Raji (cell line): ENCODE measurements around the gene SH3BP5L.
A peak's percentile ranks its signal among the peaks of the same experiment; 100 is the strongest.

Experiments used
- POLR2A ChIP-seq: IDR thresholded peaks from 2 replicates; pipeline ENCODE4 v1.6.1; 2011; ENCODE audit warnings: low read depth, low read length, control low read depth; ENCODE audit not compliant: insufficient read depth

The SH3BP5L gene

DNA sequence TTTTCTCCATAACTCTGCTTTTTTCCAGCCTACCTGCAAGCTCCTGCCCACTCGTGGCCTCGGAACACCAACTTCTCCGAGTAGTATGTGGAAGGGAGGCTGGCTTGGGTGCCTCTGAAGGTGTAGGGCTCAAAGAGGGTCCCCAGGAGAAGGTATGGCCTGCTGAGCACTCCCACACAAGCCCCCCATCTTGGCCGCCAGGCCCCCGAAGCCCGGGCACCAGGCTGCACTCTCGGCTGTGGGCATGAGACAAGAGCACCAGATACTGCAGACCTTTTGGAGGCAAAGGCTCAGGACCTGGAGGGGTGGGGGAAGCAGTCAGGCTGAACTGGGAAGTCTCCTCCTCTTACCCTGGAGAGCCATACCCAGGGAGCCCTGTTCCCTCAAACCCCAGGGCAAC is 31.5 kb upstream of the SH3BP5L start:
- no peak for TF ChIP-seq POLR2A

DNA sequence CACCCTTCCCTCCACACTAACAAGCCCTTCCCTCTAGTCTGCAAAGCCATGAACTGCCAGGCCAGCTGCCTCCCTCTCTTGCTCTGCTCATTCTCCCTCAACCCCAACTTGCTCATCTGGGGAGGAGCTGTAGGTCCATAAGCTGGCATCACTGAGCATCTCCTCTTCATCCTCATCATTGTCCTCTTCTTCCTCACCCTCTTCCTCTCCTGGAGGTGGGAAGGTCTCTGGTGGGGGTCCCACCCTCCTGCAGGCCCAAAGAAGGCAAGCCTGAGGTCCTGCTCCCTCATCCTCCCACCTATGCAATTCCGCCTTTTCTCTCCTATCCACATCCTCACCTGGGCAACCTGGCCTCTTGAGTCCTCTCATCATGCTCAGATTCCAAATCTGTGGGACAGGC is 30.5 kb upstream of the SH3BP5L start:
- TF ChIP-seq POLR2A, result no peak

DNA sequence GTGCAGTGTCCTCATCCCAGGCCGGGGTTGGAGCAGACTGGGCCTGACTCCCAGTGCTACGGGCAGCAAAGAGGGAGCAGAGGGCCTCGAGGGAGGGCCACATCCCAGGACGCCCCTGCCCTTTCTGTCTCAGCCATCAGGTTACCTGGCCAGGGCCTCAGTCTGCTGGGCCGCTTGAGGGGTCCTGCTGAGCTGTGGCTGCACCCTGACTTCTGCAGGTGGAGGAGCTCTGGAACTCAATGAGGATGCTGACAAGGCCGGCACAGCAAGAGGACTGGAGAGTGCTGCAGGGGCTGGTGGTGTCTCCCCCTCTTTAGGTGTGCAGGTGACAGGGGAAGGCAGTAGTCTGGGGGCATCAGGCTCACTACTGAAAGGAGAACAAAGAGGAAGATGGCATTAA is 29.9 kb upstream of the SH3BP5L start:
- TF ChIP-seq POLR2A, result no peak

DNA sequence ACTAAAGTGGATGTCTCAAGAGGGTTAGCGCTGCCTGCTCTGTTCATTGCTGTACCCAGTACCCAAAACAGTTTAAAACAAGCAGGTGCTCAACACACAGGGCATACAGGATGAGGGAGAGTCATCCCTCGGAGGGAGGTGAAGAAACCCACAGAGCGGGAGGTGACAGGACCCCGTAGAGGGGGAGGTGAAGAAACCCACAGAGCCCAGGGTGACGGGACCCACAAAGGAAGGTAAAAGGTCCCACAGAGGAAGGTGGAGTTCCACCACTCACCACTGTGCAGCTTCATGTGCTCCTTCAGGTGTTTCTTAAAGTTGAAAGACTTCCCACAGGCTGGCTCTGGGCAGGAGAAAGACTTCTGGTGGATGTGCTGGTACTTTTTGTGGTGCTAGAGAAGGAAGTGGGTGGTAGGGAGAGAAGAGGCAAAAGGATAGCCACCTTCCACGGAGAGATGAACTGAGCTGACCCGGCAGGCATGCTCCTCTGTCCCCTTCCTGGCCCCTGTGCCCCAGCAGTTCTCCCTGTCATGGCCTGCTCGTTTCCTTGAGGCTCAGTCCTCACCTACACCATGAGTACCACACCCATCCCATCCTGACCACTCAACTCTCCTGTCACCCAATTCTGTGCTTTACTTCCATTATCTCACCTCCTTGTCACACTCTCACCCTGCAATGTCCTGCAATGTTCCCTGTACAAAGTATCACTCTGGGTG is 28.1 kb upstream of the SH3BP5L start:
- TF ChIP-seq POLR2A, result no peak

DNA sequence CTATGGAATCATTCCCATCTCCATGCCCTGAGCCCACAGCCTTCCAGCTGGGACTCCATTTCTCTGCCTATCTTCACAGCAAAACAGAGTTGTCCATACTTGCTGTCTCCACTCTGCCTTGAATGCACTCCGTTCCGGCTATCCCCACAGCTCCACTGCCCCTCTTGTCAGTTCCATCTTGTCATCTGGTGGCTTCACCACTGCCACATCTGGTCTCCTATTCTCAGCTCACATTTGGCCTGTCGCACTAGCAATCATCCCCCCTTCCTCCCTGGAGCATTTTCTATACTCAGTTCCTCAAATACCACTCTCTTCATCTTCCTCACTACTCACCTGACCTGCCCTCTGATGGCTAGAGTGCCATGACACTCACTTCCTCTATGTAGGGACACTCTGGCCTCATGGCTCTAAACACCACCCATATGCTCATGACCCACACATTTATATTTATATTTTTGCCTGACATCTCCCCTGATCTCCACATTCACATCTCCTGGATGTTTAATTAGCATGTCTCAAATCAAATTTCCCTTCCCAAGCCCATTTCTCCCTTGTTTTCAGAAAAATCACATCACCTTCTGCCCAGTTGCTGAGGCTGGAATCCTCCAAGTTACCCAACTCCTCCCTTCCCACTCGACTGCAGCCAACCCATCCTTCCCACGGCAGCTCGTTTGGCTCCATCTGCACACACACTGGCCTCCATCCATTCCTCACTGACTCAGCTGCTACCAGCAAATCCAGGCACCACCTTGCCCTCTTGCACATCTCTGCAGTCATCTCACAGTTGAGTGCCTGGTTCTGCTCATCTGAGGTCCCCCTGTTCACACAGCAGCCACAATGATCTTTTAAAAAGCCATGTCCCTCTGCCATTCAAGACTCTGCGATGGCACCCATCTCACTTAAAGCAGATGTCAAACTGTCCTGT is 27.0 kb upstream of the SH3BP5L start:
- TF ChIP-seq POLR2A, result 0 out of 2 replicates have a peak, but pooled peaks have one; percentile 4

DNA sequence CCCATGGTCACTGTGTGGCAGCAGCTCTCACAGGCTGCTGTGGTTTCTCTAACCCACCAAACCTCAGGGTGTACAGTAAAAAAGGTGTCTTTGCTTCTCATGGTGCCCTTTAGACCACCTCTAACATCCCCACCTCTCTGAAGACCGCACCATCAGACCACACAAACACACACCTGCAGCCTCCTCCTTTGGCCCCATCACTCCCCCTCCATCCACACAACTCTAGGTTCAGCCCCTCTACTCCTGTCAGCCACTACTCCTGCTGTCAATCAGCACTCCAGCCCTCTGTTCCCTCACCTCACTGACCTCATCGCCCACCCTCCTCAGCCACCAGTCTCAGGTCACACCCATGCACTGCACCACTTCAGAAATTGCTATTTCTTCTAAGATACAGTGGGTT is 25.7 kb upstream of the SH3BP5L start:
- no peak for TF ChIP-seq POLR2A

DNA sequence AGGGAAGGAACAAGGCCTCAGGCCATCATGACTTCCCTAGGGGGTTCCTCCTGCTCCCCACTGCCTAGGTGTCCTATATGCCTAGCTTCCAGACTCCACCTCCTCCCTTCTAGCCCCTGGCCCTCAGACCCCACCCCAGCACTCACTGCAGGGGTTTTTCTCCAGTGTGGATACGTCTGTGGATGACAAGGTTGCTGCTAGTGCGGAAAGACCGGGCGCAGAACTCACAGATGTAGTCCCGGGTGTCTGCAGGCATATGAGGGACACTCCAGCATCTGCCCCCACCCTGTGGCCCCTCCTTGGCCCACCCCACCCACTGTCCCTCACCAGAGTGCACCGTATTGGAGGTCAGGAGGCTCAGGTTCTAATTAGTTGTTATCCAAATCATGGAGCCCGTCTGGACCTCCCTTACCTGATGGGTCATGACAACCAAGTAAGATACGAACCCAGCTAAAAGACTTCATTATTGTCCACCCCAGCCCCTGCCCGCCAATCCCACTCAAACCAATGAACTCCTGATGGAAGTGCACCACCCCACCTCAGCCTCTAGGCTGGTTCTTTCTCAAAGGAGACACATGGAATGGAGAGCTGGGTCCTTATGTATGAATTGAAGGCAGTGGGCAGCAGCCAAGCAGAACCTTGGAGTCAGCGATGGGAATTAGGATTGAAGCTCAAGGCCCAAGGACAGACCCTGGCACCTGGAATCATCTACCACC is 25.0 kb upstream of the SH3BP5L start:
- TF ChIP-seq POLR2A, result no peak; the same call in 1 of the 2 replicates

DNA sequence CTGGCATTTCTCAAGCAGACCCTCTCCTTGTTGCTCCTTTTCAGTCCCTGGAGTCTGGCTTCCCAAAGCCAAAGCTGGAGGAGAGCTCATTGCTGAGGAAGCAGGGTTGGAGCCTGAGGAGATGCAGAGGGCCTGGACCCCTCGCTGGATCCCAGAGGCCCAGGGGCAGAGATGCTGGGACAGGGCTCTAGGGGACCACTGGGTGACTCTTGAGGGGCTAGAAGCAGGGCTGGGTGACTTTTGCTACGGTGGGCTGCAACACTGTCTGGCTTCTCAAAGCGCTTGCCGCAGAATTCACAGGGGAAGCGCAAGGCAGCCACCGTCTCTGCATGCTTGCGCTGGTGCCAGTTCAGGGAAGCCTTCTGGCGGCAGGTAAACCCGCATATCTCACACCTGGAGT is 24.4 kb upstream of the SH3BP5L start:
- no peak; the same call in 1 of the 2 replicates for TF ChIP-seq POLR2A

DNA sequence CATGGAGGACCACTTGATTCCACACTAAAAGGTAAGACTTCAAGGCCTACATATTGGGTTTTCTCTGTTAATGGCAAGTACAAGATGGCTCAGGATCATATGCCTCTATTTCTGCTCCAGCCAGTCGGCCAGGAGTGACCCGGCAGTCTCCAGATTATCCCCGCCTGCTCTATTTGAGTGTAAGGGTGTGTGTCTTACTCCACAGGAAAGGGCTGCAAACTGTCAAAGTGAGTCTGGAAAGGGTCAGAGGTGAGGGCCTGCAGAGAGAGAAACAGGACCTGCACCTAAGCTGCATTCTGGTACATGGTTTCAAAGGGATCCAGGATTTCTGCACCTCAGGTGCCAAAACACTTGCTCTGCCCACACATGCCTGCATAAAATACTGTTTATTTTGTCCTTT is 23.9 kb upstream of the SH3BP5L start:
- no peak for TF ChIP-seq POLR2A

DNA sequence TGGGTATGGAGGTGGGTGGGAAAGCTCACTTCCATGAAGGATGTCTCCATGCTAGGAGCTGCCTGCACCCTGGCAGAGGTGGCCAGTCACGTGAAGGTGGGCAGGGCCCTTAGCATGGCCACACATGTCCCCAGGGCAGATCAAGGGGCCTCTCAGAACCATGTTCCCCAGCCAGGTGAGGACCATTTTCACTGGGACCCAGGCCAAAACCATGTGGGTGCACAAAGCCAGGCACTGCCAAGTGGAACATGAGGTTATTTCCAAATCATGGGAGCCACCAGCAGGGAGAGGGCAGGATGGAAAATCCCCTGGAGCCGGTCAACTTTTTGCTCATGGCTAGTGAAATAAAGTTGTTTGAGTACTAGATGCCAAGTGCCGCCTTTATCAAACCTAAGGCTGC is 23.4 kb upstream of the SH3BP5L start:
- no peak for TF ChIP-seq POLR2A

DNA sequence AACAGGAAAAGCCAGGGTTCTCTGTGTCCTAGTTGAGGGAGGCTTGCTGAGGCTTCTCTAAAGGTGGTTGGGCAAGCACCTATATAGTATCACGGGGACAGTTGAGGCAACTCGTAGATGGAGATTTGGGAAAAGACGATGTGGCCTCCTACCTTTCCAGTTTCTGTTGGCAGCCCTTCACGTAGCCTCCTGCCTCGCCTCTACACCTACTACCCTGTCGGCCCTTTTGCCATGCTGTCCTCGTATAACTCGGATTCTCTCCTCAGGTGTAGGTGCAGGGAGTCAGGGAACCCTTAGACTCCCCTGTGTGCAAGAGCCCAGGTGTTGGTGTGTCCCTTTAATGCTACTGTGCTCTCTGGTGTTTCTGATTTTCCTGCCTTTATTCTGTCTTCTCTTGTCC is 22.9 kb upstream of the SH3BP5L start:
- 0 out of 2 replicates have a peak, but pooled peaks have one; percentile 17 for TF ChIP-seq POLR2A

DNA sequence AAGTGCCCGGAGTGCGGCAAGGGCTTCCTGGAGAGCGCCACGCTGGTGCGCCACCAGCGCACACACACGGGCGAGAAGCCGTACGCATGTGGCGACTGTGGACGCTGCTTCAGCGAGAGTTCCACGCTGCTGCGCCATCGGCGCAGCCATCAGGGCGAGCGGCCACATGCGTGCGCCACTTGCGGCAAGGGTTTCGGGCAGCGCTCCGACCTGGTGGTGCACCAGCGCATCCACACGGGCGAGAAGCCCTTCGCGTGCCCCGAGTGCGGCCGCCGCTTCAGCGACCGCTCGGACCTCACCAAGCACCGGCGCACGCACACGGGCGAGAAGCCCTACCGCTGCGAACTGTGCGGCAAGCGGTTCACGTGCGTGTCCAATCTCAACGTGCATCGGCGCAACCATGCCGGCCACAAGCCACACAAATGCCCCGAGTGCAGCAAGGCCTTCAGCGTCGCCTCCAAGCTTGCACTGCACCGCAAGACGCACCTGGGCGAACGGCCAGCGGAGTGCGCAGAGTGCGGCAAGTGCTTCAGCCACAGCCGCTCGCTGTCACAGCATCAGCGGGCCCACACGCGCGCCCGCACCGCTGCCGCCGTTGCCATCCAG is 22.3 kb upstream of the SH3BP5L start:
- TF ChIP-seq POLR2A, result no peak

DNA sequence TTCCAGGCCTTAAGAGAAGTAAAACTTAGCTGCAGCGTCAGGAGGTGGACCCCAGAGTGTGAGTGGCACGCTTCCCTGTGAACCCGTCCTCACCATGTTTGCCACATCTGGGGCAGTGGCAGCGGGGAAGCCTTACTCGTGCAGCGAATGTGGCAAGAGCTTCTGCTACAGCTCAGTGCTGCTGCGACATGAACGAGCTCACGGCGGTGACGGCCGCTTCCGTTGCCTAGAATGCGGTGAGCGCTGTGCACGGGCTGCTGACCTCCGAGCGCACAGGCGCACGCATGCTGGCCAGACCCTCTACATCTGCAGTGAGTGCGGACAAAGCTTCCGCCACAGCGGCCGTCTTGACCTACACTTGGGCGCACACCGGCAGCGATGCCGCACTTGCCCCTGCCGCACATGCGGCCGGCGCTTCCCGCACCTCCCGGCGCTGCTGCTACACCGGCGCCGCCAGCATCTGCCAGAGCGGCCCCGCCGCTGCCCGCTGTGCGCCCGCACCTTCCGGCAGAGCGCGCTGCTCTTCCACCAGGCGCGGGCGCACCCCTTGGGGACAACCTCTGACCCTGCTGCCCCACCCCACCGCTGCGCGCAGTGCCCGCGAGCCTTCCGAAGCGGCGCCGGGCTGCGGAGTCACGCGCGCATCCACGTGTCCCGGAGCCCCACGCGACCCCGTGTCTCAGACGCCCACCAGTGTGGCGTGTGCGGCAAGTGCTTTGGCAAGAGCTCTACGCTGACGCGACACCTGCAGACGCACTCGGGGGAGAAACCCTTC is 21.7 kb upstream of the SH3BP5L start:
- no peak for TF ChIP-seq POLR2A

DNA sequence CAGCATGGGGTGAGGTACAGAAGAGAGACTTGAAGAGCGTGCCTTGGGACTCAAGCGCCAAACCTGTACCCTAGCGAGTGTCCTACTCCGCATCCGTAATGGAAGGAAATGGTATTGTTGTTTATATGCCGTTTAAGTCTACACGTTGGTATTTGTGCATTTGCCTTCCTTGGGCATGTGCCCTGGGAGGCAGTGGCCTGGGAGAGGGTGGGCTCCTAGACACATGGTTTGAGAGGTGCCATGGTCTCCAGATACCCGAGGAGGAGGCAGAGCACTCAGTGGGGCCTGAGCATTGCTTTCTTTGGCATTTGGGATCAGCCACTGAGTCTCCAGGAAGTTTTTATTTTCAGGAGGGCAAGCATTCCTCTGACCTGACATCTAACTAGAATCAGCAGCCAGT is 18.8 kb upstream of the SH3BP5L start:
- no peak for TF ChIP-seq POLR2A
